Measurements from ENCODE around the gene ZNF394. TPM values are rescaled to one million over a fixed set of nuclear protein-coding genes. Genes with fewer than 3 reads are reported as not detected.

The ZNF394 gene
- polyA plus RNA-seq, 1 of the 3 experiments (the other 2 are of a cell fraction): 19.8 TPM

- POLR2A ChIA-PET: no interaction called here
- H3K9ac ChIP-seq: no peak overlapping the region
- H4K20me1 ChIP-seq (ENCODE audit: insufficient read depth): peaks cover 13% of the 10 kb centered on the region
- no peaks in the 10 kb centered on the region for H3K27me3 ChIP-seq (ENCODE audit: insufficient read depth)
- H3K9me3 ChIP-seq: no peaks in the 10 kb centered on the region
- CTCF ChIA-PET: no interaction called here
- no peaks in the 10 kb centered on the region for H3K4me1 ChIP-seq (ENCODE audit: control insufficient read depth in 1 of 2, insufficient read depth in 2 of 2, low read depth in 1 of 2, low read length in 1 of 2)
- peak; percentile 27 for DNase-seq
- peaks cover 25% of the 10 kb centered on the region; the same call in 1 of the 2 replicates for H3K79me2 ChIP-seq (ENCODE audit: insufficient read depth)
- H3K9me2 ChIP-seq: no peaks in the 10 kb centered on the region
- H3K36me3 ChIP-seq (replicated peaks in 1 of 2; ENCODE audit: control insufficient read depth in 1 of 2, insufficient read depth in 2 of 2, low read length in 1 of 2): peaks cover 68 to 94% of the 10 kb centered on the region in 2 experiments
- WGBS (ENCODE audit: low lambda C conversion rate): 95% methylated on average over 8 of the region's 8 CpGs
- no peak overlapping the region for H3K4me3 ChIP-seq (ENCODE audit: low read depth in 2 of 2, low read length in 1 of 2)
- no peak overlapping the region for H3K27ac ChIP-seq (ENCODE audit: low read depth in 2 of 2, low read length in 1 of 2)
- TF ChIP-seq GATA2 (CRISPR knock-in tag; IDR thresholded peaks at IDR 0.05) (no peak), MXI1 (IDR thresholded peaks at IDR 0.05; ENCODE audit: low read depth, low read length) (no peak), IRF3 (IDR thresholded peaks at IDR 0.05; ENCODE audit: low read depth, low read length) (no peak), FOSL2 (IDR thresholded peaks at IDR 0.05; ENCODE audit: borderline replicate concordance, low read depth) (no peak), EP300 (IDR thresholded peaks at IDR 0.05; ENCODE audit: borderline replicate concordance in 1 of 2, low read depth in 1 of 2, low read length in 1 of 2) (no peak)
- no peak overlapping the region for H2AFZ ChIP-seq (ENCODE audit: low read depth)
- H3K4me2 ChIP-seq: no peak overlapping the region
- peaks cover 11% of the 10 kb centered on the region for H3F3A ChIP-seq (replicated peaks; ENCODE audit: insufficient read depth)
Measured at GRCh38 chr7:99451936-99452335, 48.1 kb downstream of the ZNF394 start.

GRCh38 chr7:99449326-99449725 is 50.8 kb downstream of the ZNF394 start:
- Histone ChIP-seq H3F3A (replicated peaks; ENCODE audit: insufficient read depth) (peaks cover 13% of the 10 kb centered on the region), H3K4me2 (no peak overlapping the region), H3K27me3 (ENCODE audit: insufficient read depth) (no peaks in the 10 kb centered on the region), H3K9me3 (no peaks in the 10 kb centered on the region), H3K9me2 (no peaks in the 10 kb centered on the region), H3K36me3 (replicated peaks in 1 of 2; ENCODE audit: control insufficient read depth in 1 of 2, insufficient read depth in 2 of 2, low read length in 1 of 2) (peaks cover 84 to 90% of the 10 kb centered on the region in 2 experiments), H3K4me3 (ENCODE audit: low read depth in 2 of 2, low read length in 1 of 2) (no peak overlapping the region), H4K20me1 (ENCODE audit: insufficient read depth) (peaks cover 8% of the 10 kb centered on the region; the same call in 1 of the 2 replicates), H3K27ac (ENCODE audit: low read depth in 2 of 2, low read length in 1 of 2) (no peak overlapping the region), H3K79me2 (ENCODE audit: insufficient read depth) (peaks cover 14% of the 10 kb centered on the region; the same call in 1 of the 2 replicates), H2AFZ (ENCODE audit: low read depth) (no peak overlapping the region), H3K4me1 (ENCODE audit: control insufficient read depth in 1 of 2, insufficient read depth in 2 of 2, low read depth in 1 of 2, low read length in 1 of 2) (no peaks in the 10 kb centered on the region), H3K9ac (no peak overlapping the region)
- WGBS (ENCODE audit: low lambda C conversion rate): 93% methylated on average over 5 of the region's 5 CpGs
- ChIA-PET POLR2A (interaction anchor here (1.4 kb wide), 1 partner anchor 11 kb away, joined by 6 read pairs; the partner anchor contains the start of genes CPSF4 and PTCD1), CTCF (interaction anchor here (0.6 to 1.3 kb wide), 4 partner anchors 10 to 50 kb away, joined by 3 to 6 read pairs (median 3); no protein-coding TSS in a partner anchor)
- DNase-seq: no peak
- TF ChIP-seq GATA2 (CRISPR knock-in tag; IDR thresholded peaks at IDR 0.05) (no peak), NRF1 (IDR thresholded peaks at IDR 0.05; ENCODE audit: low read depth, low read length) (no peak), TAF1 (IDR thresholded peaks at IDR 0.05; ENCODE audit: borderline replicate concordance, low read depth, low read length) (no peak), TEAD4 (IDR thresholded peaks at IDR 0.05; ENCODE audit: borderline replicate concordance, insufficient read depth) (no peak), PBX3 (IDR thresholded peaks at IDR 0.05) (no peak), FOSL2 (IDR thresholded peaks at IDR 0.05; ENCODE audit: borderline replicate concordance, low read depth) (no peak), POLR2AphosphoS5 (IDR thresholded peaks at IDR 0.05; ENCODE audit: low read depth, low read length) (no peak)
